GM13977 (cell line): ENCODE results near the gene GPR84.

Experiments
- DNase-seq: peaks from one replicate; pipeline ENCODE4 v3.0.0; 2012; ENCODE audit warnings: low spot score
- in situ Hi-C: fragments of 300-500 bp; cut with MboI; formaldehyde crosslinking; loops from one replicate; pipeline ENCODE4 v1.12.0; 2022; ENCODE audit warnings: low sequenced_read_pairs, low pct_unique_long_range_greater_than_20kb, mixed read lengths, inconsistent platforms; ENCODE audit not compliant: unreplicated experiment
- TF ChIP-seq, protein P1 (sequence below): IDR thresholded peaks from 2 replicates; pipeline ENCODE4 v1.5.1; 2012; ENCODE audit warnings: mild to moderate bottlenecking, control low read depth; ENCODE audit not compliant: insufficient read depth; ENCODE audit errors: extremely low read depth, missing control alignments

The GPR84 gene

DNA sequence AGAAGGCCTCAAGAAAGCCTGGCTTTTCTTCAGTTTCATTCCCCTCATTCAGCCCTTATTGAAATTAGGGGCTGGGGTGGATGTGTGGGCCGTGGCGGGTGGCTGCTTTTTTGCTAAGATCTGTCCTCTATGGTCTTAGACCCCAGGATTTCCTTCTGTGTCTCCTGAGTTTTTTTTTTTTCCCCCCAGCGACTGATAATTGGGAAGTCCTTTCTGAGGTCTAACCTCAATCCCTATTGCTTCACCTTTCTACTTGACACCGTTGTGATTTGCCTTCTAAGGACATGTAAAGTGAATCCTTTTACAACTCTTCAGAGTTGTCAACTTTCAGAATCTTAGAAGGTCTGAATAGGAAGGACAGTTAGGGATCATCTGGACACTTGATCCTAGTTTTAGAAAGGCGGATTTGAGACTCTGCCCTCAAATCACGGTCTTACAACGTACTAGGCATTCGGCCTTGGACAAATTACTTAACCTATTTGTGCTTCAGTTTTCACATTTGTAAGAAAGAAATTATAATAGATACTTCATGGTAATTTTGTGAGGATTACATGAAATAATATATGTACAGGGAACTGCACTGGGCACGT is 4.4 kb downstream of the GPR84 start:
- in situ Hi-C loops, result loop anchor here (10.0 to 25.0 kb wide), 3 partner anchors 65 to 348 kb away; partner anchors contain the start of genes HOXC8 and HOXC9
- no peak for DNase-seq
- TF ChIP-seq, protein P1, sequence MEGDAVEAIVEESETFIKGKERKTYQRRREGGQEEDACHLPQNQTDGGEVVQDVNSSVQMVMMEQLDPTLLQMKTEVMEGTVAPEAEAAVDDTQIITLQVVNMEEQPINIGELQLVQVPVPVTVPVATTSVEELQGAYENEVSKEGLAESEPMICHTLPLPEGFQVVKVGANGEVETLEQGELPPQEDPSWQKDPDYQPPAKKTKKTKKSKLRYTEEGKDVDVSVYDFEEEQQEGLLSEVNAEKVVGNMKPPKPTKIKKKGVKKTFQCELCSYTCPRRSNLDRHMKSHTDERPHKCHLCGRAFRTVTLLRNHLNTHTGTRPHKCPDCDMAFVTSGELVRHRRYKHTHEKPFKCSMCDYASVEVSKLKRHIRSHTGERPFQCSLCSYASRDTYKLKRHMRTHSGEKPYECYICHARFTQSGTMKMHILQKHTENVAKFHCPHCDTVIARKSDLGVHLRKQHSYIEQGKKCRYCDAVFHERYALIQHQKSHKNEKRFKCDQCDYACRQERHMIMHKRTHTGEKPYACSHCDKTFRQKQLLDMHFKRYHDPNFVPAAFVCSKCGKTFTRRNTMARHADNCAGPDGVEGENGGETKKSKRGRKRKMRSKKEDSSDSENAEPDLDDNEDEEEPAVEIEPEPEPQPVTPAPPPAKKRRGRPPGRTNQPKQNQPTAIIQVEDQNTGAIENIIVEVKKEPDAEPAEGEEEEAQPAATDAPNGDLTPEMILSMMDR, result no peak

DNA sequence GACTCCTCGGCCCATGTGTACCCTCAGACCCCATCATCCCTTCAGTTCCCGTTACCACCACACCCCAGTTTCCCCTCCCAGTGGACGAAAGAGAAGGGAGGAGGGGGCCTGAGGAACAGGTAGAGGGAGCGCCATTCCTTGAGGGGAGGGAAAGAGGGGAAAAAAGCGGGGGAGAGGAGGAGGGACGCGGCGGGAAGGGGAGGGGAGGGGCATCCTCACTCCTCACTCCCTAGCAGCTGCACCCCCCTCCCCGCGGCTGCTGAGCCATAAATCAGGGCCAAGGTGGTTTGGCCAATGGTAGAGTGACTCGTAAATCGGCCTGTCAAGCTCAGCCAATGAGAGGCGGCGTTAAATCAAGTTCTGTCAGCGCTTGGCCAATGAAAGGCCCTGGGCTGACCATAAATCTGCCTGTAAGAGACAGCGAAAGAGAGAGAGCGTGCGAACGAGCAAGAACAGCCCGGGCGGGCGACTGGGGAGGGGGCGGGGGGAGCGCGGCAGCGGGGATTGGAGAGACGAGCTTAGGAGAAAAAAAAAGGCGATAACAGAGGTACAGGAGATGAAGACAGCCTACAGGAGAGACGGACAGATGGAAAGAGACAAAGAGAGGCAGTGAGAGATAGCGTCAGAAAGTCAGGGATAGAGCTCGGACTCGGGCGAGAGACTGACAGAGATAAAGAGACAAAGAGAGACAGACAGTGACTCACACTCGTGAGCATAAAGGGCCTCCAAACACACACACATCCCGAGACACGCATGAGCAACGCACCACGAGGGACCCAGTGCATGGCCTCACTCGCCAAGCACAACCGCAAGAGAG is 5.1 kb downstream of the GPR84 start:
- TF ChIP-seq, protein P1, result no peak
- DNase-seq, result peak; percentile 95
- in situ Hi-C loops, result loop anchor here (25.0 kb wide), 1 partner anchor 347 kb away; the partner anchor contains the start of genes HOXC8 and HOXC9

DNA sequence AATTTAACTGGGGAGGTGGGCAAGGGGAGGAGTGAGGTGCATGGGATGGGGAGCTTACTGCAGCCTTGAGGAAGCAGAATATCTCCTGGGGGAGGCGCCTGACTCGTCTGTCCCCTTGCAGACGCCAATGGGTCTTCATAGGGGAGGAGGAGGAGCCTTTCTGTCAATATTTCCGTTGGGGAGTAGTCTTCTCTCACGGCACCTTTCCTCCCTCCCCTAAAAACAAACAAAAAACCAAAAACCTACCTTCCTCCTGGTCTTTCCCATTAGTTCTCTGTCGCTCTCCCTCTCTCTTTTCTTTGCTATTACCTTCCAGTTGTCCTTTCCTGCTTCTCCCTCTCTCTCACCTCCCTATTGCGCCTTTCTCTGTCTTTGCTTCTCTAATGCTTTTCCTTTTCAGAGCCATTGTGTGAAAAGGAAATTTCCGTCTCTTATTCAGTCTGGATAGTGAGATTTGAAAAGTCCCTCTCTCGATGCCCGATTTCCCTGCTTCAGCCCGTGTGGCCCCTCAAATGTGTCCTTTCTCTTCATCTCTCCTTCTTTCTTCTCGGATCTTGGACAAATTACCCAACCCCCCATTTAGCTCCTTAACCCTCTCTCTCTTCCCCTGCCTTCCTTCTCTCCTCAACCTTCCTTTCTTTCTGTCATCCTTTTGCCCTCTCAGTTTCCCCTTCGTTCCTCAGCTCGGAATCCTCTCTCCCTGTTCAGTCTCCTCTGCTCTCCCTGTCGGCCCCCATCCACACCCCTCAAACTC is 5.9 kb downstream of the GPR84 start:
- DNase-seq, result peak; percentile 69
- in situ Hi-C loops, result loop anchor here (25.0 kb wide), 1 partner anchor 346 kb away; the partner anchor contains the start of genes HOXC8 and HOXC9
- TF ChIP-seq, protein P1, result no peak

DNA sequence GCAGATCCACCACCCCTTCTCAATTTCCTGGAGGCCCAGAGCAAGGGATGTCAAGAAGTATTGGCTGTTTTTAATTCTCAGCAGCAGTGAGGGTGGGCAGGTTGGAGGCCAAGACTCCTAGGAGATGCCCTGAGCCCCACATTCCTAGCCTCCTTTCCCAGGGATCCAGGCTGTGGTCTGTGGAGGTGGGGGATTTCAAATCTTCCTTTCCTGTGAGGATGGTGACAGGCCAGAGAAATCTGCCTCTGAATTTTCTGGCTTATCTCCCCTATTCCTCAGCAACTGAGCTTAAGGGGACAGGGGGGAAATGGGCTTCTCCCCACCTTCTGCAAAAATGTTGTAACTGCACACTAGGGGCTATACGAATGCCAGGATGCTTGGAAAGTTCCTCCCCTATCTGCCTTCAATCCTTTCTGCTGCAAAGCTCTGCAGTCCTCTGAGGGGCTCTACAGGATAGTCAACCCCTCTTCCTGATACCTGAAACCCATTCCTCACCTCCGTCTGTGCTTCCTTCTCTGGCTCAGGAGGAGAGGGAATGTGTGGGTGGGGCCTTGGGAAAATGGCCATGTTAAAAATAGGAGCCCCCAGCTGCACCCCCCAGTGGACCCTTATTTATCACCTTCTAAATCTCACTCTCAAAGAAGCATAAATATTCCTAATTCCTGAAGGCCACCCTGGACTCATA is 6.6 kb downstream of the GPR84 start:
- DNase-seq, result no peak
- in situ Hi-C loops, result loop anchor here (25.0 kb wide), 1 partner anchor 345 kb away; the partner anchor contains the start of genes HOXC8 and HOXC9
- TF ChIP-seq, protein P1, result no peak

DNA sequence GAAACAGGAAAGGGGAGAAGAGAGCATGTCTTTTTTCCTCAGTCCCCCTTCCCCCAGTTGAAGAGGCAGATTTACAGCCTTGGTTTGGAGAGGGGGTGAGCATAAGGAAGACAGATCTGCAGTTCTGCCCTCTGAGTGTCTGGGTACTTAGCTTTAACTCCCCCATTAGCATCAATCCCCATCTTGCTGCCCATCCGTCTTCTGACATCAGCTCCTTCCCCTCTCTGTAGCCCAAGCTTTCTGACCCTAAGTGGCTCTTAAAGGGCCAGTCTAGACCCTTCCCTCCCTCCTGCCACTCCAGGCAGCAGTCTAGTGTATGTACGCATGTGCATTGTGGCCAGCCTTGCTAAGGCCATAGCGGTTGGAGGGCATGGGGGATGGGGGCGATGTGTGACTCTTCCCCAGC is 7.3 kb downstream of the GPR84 start:
- no peak for DNase-seq
- TF ChIP-seq, protein P1, result no peak
- in situ Hi-C loops, result loop anchor here (25.0 kb wide), 1 partner anchor 345 kb away; the partner anchor contains the start of genes HOXC8 and HOXC9

DNA sequence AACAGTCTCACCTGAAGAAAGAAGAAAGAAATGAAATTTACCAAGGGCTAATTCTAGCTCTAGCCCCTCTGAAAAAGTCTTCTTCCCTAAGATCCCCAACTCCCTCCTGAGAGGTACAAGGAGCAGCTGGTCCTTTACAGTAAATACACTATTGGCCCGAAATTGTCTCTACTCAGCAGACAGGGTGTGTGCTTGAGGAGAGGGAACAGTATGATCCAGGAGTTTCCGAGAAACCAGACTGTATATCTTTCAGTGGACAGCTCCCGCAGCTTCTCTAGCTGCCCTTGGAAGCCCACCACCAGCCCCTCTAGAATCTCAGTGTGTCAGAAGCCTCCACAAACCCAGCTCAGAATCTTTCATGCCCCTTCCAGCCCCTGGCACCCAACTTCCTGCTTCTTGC is 8.1 kb downstream of the GPR84 start:
- TF ChIP-seq, protein P1, result no peak
- in situ Hi-C loops, result loop anchor here (25.0 kb wide), 1 partner anchor 344 kb away; the partner anchor contains the start of genes HOXC8 and HOXC9
- no peak for DNase-seq
